K562 (cell line): ENCODE results near the gene CDT1. TPM values are rescaled to one million over a fixed set of nuclear protein-coding genes. Genes with fewer than 3 reads are reported as not detected.

ENCODE experiments used
- CXXC5 ChIP-seq: fragments of 250-450 bp; sonication (Bioruptor Pico); IDR thresholded peaks from 2 replicates; pipeline ENCODE4 v1.8.0; 2022; ENCODE audit warnings: inconsistent platforms, mild to moderate bottlenecking, moderate library complexity
- GABPA ChIP-seq: fragments of 200-800 bp; sonication (Bioruptor generic); conservative IDR thresholded peaks from 2 replicates; pipeline ENCODE4 v1.6.1; 2016; ENCODE audit warnings: low read depth, missing genetic modification characterization, missing compliant biosample characterization
- GABPB1 ChIP-seq: sonication (generic); formaldehyde crosslinking; IDR thresholded peaks from 2 replicates; pipeline ENCODE4 v1.8.0; 2022; ENCODE audit warnings: mild to moderate bottlenecking, missing genetic modification reagents
- HIVEP1 ChIP-seq: fragments of 250-450 bp; sonication (Bioruptor Pico); IDR thresholded peaks from 2 replicates; pipeline ENCODE4 v1.4.0; 2020; ENCODE audit warnings: mild to moderate bottlenecking
- MAZ ChIP-seq, 2 experiments: fragments of 450-650 bp in 1 of 2; sonication (generic) in 1 of 2; formaldehyde crosslinking; IDR thresholded peaks in 1 of 2; conservative IDR thresholded peaks in 1 of 2; 2 replicates each; pipeline versions ENCODE4 v1.4.0 to v1.5.0; 2020; ENCODE audit warnings: mild to moderate bottlenecking in 1 of 2, missing genetic modification reagents in 1 of 2
- NFE2 ChIP-seq: IDR thresholded peaks from 2 replicates; pipeline ENCODE4 v1.6.1; 2014; ENCODE audit warnings: antibody characterized with exemption, low read depth
- PHTF2 ChIP-seq: fragments of 250-450 bp; sonication (Bioruptor Pico); IDR thresholded peaks from 2 replicates; pipeline ENCODE4 v1.5.0; 2021; ENCODE audit warnings: mild to moderate bottlenecking
- RBFOX2 ChIP-seq: fragments of 200-400 bp; formaldehyde crosslinking; IDR thresholded peaks from 2 replicates; pipeline ENCODE4 v1.6.1; 2017; ENCODE audit warnings: low read depth, mild to moderate bottlenecking, low read length, moderate library complexity
- ZBTB8A ChIP-seq: fragments of 450-650 bp; IDR thresholded peaks from 2 replicates; pipeline ENCODE4 v1.6.1; 2018; ENCODE audit warnings: mild to moderate bottlenecking, moderate library complexity; ENCODE audit not compliant: partially characterized antibody
- ZNF12 ChIP-seq: sonication (generic); formaldehyde crosslinking; IDR thresholded peaks from 2 replicates; pipeline ENCODE4 v1.4.0; 2020; ENCODE audit warnings: mild to moderate bottlenecking, missing genetic modification reagents
- ZNF197 ChIP-seq: fragments of 200-800 bp; sonication (Bioruptor generic); IDR thresholded peaks from 2 replicates; pipeline ENCODE4 v1.6.1; 2016; ENCODE audit warnings: low read depth, missing genetic modification characterization, missing compliant biosample characterization
- polyA plus RNA-seq, 8 experiments: library from polyadenylated mRNA; depleted of rRNA in 4 of 8; stranded (reverse) in 5 of 8; unstranded in 3 of 8; fragments of >200 nt; fragmentation: Nextera tagmentation in 2 of 8; fragmentation: Illumina TruSeq in 1 of 8; extraction: Ambion mirVana in 2 of 8; extraction: Trizol in 1 of 8; gene quantifications; 2 replicates each; pipeline versions ENCODE4 v1.2.1 to v1.2.3, GENCODE V29; 2011 to 2014; ENCODE audit warnings: inconsistent platforms in 1 of 8, missing spikeins in 1 of 8
- total RNA-seq, 7 experiments: library from RNA; depleted of rRNA in 6 of 7; stranded (reverse); fragments of >200 nt in 6 of 7; fragmentation: Illumina TruSeq in 2 of 7; extraction: Trizol in 2 of 7; gene quantifications; 2 replicates each; pipeline versions ENCODE4 v1.2.1 to v1.2.3, GENCODE V29; 2011 to 2021; ENCODE audit warnings: low replicate concordance in 1 of 7
- TF ChIP-seq, protein P1 (sequence below): fragments of 450-650 bp; IDR thresholded peaks from 2 replicates; pipeline ENCODE4 v1.6.1; 2016; ENCODE audit warnings: missing biosample characterization, missing genetic modification characterization
- TF ChIP-seq, protein P2 (sequence below): fragments of 450-650 bp; IDR thresholded peaks from 2 replicates; pipeline ENCODE4 v1.6.1; 2014; ENCODE audit warnings: low read depth, mild to moderate bottlenecking, moderate library complexity, borderline replicate concordance
- TF ChIP-seq, protein P3 (sequence below), 2 experiments: fragments of 450-650 bp in 1 of 2; sonication (generic) in 1 of 2; formaldehyde crosslinking in 1 of 2; IDR thresholded peaks in 1 of 2; conservative IDR thresholded peaks in 1 of 2; 2 replicates each; pipeline versions ENCODE4 v1.6.1 to v1.8.1; 2016 to 2023; ENCODE audit warnings: mild to moderate bottlenecking in 2 of 2, moderate library complexity in 2 of 2, inconsistent platforms in 1 of 2, missing genetic modification reagents in 1 of 2
- TF ChIP-seq, protein P4 (sequence below), 2 experiments: IDR thresholded peaks; 2 replicates each; pipeline ENCODE4 v1.6.1; 2011; ENCODE audit warnings: borderline replicate concordance in 1 of 2, control low read depth in 1 of 2, low read depth in 1 of 2, low read length in 1 of 2, mild to moderate bottlenecking in 1 of 2, mixed read lengths in 1 of 2, moderate library complexity in 1 of 2; ENCODE audit not compliant: insufficient read depth in 1 of 2, insufficient read length in 1 of 2, poor library complexity in 1 of 2, severe bottlenecking in 1 of 2; ENCODE audit errors: extremely low read depth in 1 of 2
- TF ChIP-seq, protein P5 (sequence below), 3 experiments: IDR thresholded peaks in 2 of 3; conservative IDR thresholded peaks in 1 of 3; 2 replicates each; pipeline ENCODE4 v1.5.1; 2011 to 2012; ENCODE audit warnings: low read length in 3 of 3, mild to moderate bottlenecking in 3 of 3, control low read depth in 2 of 3, improper control_type of control experiment in 1 of 3, inconsistent platforms in 1 of 3, low read depth in 1 of 3, mixed read lengths in 1 of 3, moderate library complexity in 1 of 3; ENCODE audit not compliant: insufficient read depth in 2 of 3
- TF ChIP-seq, protein P6 (sequence below): conservative IDR thresholded peaks from 2 replicates; pipeline ENCODE4 v1.6.1; 2011; ENCODE audit warnings: low read depth, mild to moderate bottlenecking, low read length; ENCODE audit not compliant: control insufficient read depth

The CDT1 gene
- total and polyA plus RNA-seq, 9 of the 15 experiments (the other 6 are each of a cell fraction or from before 2014, with no cell fraction given), result 0.92 to 178 (median 14.2) TPM

DNA sequence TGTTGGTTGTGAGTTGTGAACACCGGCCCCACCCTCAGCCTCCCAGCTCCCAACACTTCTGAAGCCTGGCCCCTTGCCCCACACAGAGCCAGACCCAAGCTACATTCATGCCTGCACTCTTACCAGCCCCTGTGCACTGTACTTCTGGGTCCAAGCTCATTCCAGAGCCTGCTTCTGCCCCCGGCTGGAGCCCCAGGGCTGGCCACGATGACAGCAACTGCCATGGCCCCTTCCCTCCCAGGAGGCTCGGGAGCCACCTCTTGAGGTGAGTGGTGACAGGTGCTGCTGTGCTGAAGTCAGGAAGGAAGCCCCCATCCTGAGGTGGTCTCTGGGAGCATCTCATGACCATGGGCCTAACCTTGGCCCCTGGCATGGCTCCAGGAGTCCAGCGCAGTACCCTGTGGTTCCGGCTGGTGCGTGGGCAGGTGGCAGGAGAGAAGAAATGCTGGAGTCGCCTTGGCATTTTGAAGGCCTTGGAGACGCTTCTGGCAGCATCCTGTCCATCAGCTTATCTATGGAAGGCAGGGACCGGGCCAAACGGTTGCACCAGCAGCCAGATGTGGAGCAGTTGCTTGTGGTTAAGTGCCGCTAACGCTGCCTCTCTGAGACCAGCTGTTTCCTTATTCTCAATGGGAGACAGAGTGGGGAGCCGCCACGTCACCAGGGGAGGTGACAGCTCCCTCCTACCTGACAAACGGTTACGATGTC lies 3.9 kb upstream of the CDT1 start (continued):
- TF ChIP-seq, protein P1, sequence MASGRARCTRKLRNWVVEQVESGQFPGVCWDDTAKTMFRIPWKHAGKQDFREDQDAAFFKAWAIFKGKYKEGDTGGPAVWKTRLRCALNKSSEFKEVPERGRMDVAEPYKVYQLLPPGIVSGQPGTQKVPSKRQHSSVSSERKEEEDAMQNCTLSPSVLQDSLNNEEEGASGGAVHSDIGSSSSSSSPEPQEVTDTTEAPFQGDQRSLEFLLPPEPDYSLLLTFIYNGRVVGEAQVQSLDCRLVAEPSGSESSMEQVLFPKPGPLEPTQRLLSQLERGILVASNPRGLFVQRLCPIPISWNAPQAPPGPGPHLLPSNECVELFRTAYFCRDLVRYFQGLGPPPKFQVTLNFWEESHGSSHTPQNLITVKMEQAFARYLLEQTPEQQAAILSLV (tag), result no peak
- TF ChIP-seq PHTF2 (CRISPR knock-in tag), result no peak
- TF ChIP-seq ZBTB8A, result no peak
- TF ChIP-seq, protein P2, sequence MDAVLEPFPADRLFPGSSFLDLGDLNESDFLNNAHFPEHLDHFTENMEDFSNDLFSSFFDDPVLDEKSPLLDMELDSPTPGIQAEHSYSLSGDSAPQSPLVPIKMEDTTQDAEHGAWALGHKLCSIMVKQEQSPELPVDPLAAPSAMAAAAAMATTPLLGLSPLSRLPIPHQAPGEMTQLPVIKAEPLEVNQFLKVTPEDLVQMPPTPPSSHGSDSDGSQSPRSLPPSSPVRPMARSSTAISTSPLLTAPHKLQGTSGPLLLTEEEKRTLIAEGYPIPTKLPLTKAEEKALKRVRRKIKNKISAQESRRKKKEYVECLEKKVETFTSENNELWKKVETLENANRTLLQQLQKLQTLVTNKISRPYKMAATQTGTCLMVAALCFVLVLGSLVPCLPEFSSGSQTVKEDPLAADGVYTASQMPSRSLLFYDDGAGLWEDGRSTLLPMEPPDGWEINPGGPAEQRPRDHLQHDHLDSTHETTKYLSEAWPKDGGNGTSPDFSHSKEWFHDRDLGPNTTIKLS, result peak; percentile 97
- TF ChIP-seq, protein P3, sequence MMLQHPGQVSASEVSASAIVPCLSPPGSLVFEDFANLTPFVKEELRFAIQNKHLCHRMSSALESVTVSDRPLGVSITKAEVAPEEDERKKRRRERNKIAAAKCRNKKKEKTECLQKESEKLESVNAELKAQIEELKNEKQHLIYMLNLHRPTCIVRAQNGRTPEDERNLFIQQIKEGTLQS (IDR thresholded peaks at IDR 0.05), result peak; percentile 74
- TF ChIP-seq, protein P3 (CRISPR knock-in tag; conservative IDR thresholded peaks at IDR 0.05), result peak; percentile 85; the same call in 1 of the 2 replicates
- peak; percentile 67; the same call in 1 of the 2 replicates for TF ChIP-seq ZNF197
- TF ChIP-seq, protein P4, sequence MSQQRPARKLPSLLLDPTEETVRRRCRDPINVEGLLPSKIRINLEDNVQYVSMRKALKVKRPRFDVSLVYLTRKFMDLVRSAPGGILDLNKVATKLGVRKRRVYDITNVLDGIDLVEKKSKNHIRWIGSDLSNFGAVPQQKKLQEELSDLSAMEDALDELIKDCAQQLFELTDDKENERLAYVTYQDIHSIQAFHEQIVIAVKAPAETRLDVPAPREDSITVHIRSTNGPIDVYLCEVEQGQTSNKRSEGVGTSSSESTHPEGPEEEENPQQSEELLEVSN (IDR thresholded peaks at IDR 0.05; ENCODE audit: borderline replicate concordance in 1 of 2, extremely low read depth in 1 of 2, insufficient read depth in 1 of 2, insufficient read length in 1 of 2, low read depth in 1 of 2, low read length in 1 of 2, poor library complexity in 1 of 2, severe bottlenecking in 1 of 2), result peak in 1 of 2 experiments; percentile 32
- TF ChIP-seq, protein P5, sequence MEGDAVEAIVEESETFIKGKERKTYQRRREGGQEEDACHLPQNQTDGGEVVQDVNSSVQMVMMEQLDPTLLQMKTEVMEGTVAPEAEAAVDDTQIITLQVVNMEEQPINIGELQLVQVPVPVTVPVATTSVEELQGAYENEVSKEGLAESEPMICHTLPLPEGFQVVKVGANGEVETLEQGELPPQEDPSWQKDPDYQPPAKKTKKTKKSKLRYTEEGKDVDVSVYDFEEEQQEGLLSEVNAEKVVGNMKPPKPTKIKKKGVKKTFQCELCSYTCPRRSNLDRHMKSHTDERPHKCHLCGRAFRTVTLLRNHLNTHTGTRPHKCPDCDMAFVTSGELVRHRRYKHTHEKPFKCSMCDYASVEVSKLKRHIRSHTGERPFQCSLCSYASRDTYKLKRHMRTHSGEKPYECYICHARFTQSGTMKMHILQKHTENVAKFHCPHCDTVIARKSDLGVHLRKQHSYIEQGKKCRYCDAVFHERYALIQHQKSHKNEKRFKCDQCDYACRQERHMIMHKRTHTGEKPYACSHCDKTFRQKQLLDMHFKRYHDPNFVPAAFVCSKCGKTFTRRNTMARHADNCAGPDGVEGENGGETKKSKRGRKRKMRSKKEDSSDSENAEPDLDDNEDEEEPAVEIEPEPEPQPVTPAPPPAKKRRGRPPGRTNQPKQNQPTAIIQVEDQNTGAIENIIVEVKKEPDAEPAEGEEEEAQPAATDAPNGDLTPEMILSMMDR (IDR thresholded peaks at IDR 0.05 in 2 of 3, conservative IDR thresholded peaks at IDR 0.05 in 1 of 3; ENCODE audit: insufficient read depth in 2 of 3, low read depth in 1 of 3, low read length in 3 of 3), result 0 out of 6 replicates have a peak, but pooled peaks of 1 of the 3 experiments have one; percentile 2
- TF ChIP-seq CXXC5 (CRISPR knock-in tag), result peak; percentile 87
- peak; percentile 52; the same call in 1 of the 2 replicates for TF ChIP-seq GABPA (tag)
- peak; percentile 72 for TF ChIP-seq GABPB1 (CRISPR knock-in tag)
- TF ChIP-seq NFE2, result peak; percentile 38; the same call in 1 of the 2 replicates
- TF ChIP-seq ZNF12 (CRISPR knock-in tag), result no peak
- no peak for TF ChIP-seq HIVEP1
- TF ChIP-seq RBFOX2, result peak; percentile 56
- peak; percentile 55 to 73; a peak in 2 of 4 replicates for TF ChIP-seq MAZ (CRISPR knock-in tag; conservative IDR thresholded peaks at IDR 0.05 in 1 of 2, IDR thresholded peaks at IDR 0.05 in 1 of 2)
- TF ChIP-seq, protein P6, sequence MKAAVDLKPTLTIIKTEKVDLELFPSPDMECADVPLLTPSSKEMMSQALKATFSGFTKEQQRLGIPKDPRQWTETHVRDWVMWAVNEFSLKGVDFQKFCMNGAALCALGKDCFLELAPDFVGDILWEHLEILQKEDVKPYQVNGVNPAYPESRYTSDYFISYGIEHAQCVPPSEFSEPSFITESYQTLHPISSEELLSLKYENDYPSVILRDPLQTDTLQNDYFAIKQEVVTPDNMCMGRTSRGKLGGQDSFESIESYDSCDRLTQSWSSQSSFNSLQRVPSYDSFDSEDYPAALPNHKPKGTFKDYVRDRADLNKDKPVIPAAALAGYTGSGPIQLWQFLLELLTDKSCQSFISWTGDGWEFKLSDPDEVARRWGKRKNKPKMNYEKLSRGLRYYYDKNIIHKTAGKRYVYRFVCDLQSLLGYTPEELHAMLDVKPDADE, result peak; percentile 98
